RWPE2 (cell line): ENCODE measurements around the gene ITPRID1.
"Not testable (repeated sequence)": the region's sequence is repeated elsewhere in the genome, so short reads cannot be mapped to it uniquely, and the experiment has no call there.

Experiments used
- ATAC-seq: fragments of 200-7000 bp; cut with Tn5 transposase; 3 replicates; pipeline ENCODE4 v1.9.1; 2021; ENCODE audit warnings: low read depth
- DNase-seq: peaks from one replicate; pipeline ENCODE4 v3.0.0-alpha.2; 2020; ENCODE audit warnings: low spot score
- H3K27ac ChIP-seq: fragments of 450-650 bp; 2 replicates; pipeline ENCODE4 v1.5.1; 2017; ENCODE audit warnings: mild to moderate bottlenecking; ENCODE audit not compliant: poor library complexity, severe bottlenecking
- H3K27me3 ChIP-seq: fragments of 250-450 bp; sonication (Bioruptor Pico); 2 replicates; pipeline ENCODE4 v1.5.1; 2021; ENCODE audit warnings: mild to moderate bottlenecking, moderate library complexity; ENCODE audit not compliant: insufficient read depth, poor library complexity, severe bottlenecking
- H3K36me3 ChIP-seq: fragments of 250-450 bp; sonication (Bioruptor Pico); 2 replicates; pipeline ENCODE4 v1.5.1; 2020; ENCODE audit warnings: low read depth, mild to moderate bottlenecking, moderate library complexity
- H3K4me1 ChIP-seq: fragments of 250-450 bp; sonication (Bioruptor Pico); 2 replicates; pipeline ENCODE4 v1.5.1; 2021; ENCODE audit warnings: mild to moderate bottlenecking, moderate library complexity; ENCODE audit not compliant: insufficient read depth, poor library complexity, severe bottlenecking
- H3K4me3 ChIP-seq: fragments of 250-450 bp; sonication (Bioruptor Pico); 2 replicates; pipeline ENCODE4 v1.5.1; 2021; ENCODE audit warnings: mild to moderate bottlenecking, moderate library complexity; ENCODE audit not compliant: severe bottlenecking
- H3K9me3 ChIP-seq: fragments of 250-450 bp; sonication (Bioruptor Pico); 2 replicates; pipeline ENCODE4 v1.5.1; 2021; ENCODE audit warnings: mild to moderate bottlenecking, moderate library complexity; ENCODE audit not compliant: severe bottlenecking
- CTCF ChIP-seq: fragments of 450-650 bp; IDR thresholded peaks from one replicate; pipeline ENCODE4 v1.5.1; 2017; ENCODE audit warnings: mild to moderate bottlenecking, moderate library complexity; ENCODE audit not compliant: poor library complexity, severe bottlenecking

The ITPRID1 gene

GRCh38 chr7:31513790-31514189 is at the start of gene ITPRID1:
Gene ITPRID1, plus strand, starts transcription at chr7:31514090. Its CDS starts 38,935 bp downstream, at chr7:31553025.
- Histone ChIP-seq H3K4me3 (no peak within 1 kb of the TSS), H3K36me3 (no peaks in the 10 kb centered on the region), H3K27me3 (no peaks in the 10 kb centered on the region), H3K9me3 (no peaks in the 10 kb centered on the region), H3K27ac (no peak within 1 kb of the TSS), H3K4me1 (no peaks in the 10 kb centered on the region)
- no peak for ATAC-seq
- no peak for TF ChIP-seq CTCF
- no peak for DNase-seq

- ATAC-seq (peak; percentile 97), DNase-seq (no peak)
- Histone ChIP-seq H3K36me3 (no peaks in the 10 kb centered on the region), H3K4me1 (peaks cover 12% of the 10 kb centered on the region), H3K9me3 (no peaks in the 10 kb centered on the region), H3K27ac (peak overlapping the region; percentile 8), H3K4me3 (no peak overlapping the region), H3K27me3 (no peaks in the 10 kb centered on the region)
- TF ChIP-seq CTCF: no peak
Measured at GRCh38 chr7:31464601-31465000, 49.3 kb upstream of the ITPRID1 start.

- no peak for TF ChIP-seq CTCF
- Histone ChIP-seq H3K4me1 (peaks cover 12% of the 10 kb centered on the region), H3K36me3 (no peaks in the 10 kb centered on the region), H3K9me3 (no peaks in the 10 kb centered on the region), H3K27ac (no peak overlapping the region), H3K4me3 (no peak overlapping the region), H3K27me3 (no peaks in the 10 kb centered on the region)
- ATAC-seq (no peak), DNase-seq (no peak)
Measured at GRCh38 chr7:31465285-31465684, 48.6 kb upstream of the ITPRID1 start.

- DNase-seq (no peak), ATAC-seq (no peak)
- Histone ChIP-seq H3K36me3 (no peaks in the 10 kb centered on the region), H3K27me3 (no peaks in the 10 kb centered on the region), H3K27ac (no peak overlapping the region), H3K4me3 (no peak overlapping the region), H3K4me1 (peaks cover 12% of the 10 kb centered on the region), H3K9me3 (no peaks in the 10 kb centered on the region)
- no peak for TF ChIP-seq CTCF
Measured at GRCh38 chr7:31466036-31466435, 47.9 kb upstream of the ITPRID1 start.

- H3K4me1 ChIP-seq, H3K4me3 ChIP-seq, ATAC-seq, DNase-seq, H3K36me3 ChIP-seq, H3K27ac ChIP-seq, H3K27me3 ChIP-seq, H3K9me3 ChIP-seq: not testable (repeated sequence)
Measured at GRCh38 chr7:31470883-31471282, 43.0 kb upstream of the ITPRID1 start.
